Hematopoietic multipotent progenitor cell treated with erythropoietin and hydrocortisone succinate and interleukin-3 and kit ligand, for 17 days (in vitro differentiated cells): ENCODE results near the gene CDH18.

Experiments
- DNase-seq: peaks from one replicate; pipeline ENCODE4 v3.0.0-alpha.2; 2015; ENCODE audit warnings: low spot score

The CDH18 gene

GRCh38 chr5:19584131-19584530 is 403.9 kb downstream of the CDH18 start:
- DNase-seq, result no peak

GRCh38 chr5:19577882-19578281 is 410.1 kb downstream of the CDH18 start:
- no peak for DNase-seq

GRCh38 chr5:19568004-19568403 is 420.0 kb downstream of the CDH18 start:
- no peak for DNase-seq

GRCh38 chr5:19565466-19565865 is 422.5 kb downstream of the CDH18 start:
- no peak for DNase-seq

- DNase-seq, result no peak
Observed at GRCh38 chr5:19564036-19564435, 424.0 kb downstream of the CDH18 start.

GRCh38 chr5:19555876-19556275 is 432.1 kb downstream of the CDH18 start:
- DNase-seq, result no peak

- DNase-seq, result no peak
Observed at GRCh38 chr5:19555436-19555835, 432.6 kb downstream of the CDH18 start.

GRCh38 chr5:19554524-19554923 is 433.5 kb downstream of the CDH18 start:
- DNase-seq, result no peak

- no peak for DNase-seq
Observed at GRCh38 chr5:19547640-19548039, 440.4 kb downstream of the CDH18 start.

GRCh38 chr5:19546521-19546920 is 441.5 kb downstream of the CDH18 start:
- no peak for DNase-seq

- DNase-seq, result no peak
Observed at GRCh38 chr5:19538607-19539006, 449.4 kb downstream of the CDH18 start.

- no peak for DNase-seq
Observed at GRCh38 chr5:19536387-19536786, 451.6 kb downstream of the CDH18 start.

- no peak for DNase-seq
Observed at GRCh38 chr5:19534751-19535150, 453.2 kb downstream of the CDH18 start.

GRCh38 chr5:19532936-19533335 is 455.1 kb downstream of the CDH18 start:
- no peak for DNase-seq

GRCh38 chr5:19531374-19531952 is 456.5 kb downstream of the CDH18 start:
- DNase-seq, result no peak

- no peak for DNase-seq
Observed at GRCh38 chr5:19519448-19519847, 468.6 kb downstream of the CDH18 start.

- no peak for DNase-seq
Observed at GRCh38 chr5:19498852-19499251, 489.1 kb downstream of the CDH18 start.

GRCh38 chr5:19497229-19497815 is 490.7 kb downstream of the CDH18 start:
- no peak for DNase-seq

- no peak for DNase-seq
Observed at GRCh38 chr5:19496056-19496455, 491.9 kb downstream of the CDH18 start.

GRCh38 chr5:19492861-19493260 is 495.1 kb downstream of the CDH18 start:
- DNase-seq, result no peak

- no peak for DNase-seq
Observed at GRCh38 chr5:19488786-19489185, 499.2 kb downstream of the CDH18 start.

- DNase-seq, result no peak
Observed at GRCh38 chr5:19487480-19487879, 500.5 kb downstream of the CDH18 start.

GRCh38 chr5:19479562-19479961 is 508.4 kb downstream of the CDH18 start:
- no peak for DNase-seq

GRCh38 chr5:19462019-19462418 is 526.0 kb downstream of the CDH18 start:
- DNase-seq, result no peak
